Body of pancreas (tissue), 4 donors: ENCODE data around the gene DPY19L1.

ENCODE experiments used
- POLR2A ChIP-seq, 3 donors: fragments of 450-650 bp; IDR thresholded peaks; one replicate each; pipeline ENCODE4 v1.6.1; 2016; ENCODE audit warnings: antibody characterized with exemption in 3 of 3, mild to moderate bottlenecking in 2 of 3
- TF ChIP-seq, protein P1 (sequence below), 7 experiments: fragments of 450-650 bp in 4 of 7; fragments of 200-600 bp in 3 of 7; sonication (generic) in 3 of 7; IDR thresholded peaks; one replicate each; pipeline ENCODE4 v1.5.1; 2016 to 2019; ENCODE audit warnings: antibody characterized with exemption in 7 of 7

- TF ChIP-seq, protein P1, sequence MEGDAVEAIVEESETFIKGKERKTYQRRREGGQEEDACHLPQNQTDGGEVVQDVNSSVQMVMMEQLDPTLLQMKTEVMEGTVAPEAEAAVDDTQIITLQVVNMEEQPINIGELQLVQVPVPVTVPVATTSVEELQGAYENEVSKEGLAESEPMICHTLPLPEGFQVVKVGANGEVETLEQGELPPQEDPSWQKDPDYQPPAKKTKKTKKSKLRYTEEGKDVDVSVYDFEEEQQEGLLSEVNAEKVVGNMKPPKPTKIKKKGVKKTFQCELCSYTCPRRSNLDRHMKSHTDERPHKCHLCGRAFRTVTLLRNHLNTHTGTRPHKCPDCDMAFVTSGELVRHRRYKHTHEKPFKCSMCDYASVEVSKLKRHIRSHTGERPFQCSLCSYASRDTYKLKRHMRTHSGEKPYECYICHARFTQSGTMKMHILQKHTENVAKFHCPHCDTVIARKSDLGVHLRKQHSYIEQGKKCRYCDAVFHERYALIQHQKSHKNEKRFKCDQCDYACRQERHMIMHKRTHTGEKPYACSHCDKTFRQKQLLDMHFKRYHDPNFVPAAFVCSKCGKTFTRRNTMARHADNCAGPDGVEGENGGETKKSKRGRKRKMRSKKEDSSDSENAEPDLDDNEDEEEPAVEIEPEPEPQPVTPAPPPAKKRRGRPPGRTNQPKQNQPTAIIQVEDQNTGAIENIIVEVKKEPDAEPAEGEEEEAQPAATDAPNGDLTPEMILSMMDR (IDR thresholded peaks at IDR 0.05), result no peak
- no peak for TF ChIP-seq POLR2A (IDR thresholded peaks at IDR 0.05)
Measured at GRCh38 chr7:35030848-35031247, 6.4 kb downstream of the DPY19L1 start.
